GM21737 (cell line): Measurements from ENCODE around the gene WBP2NL.
"Not testable (repeated sequence)": the region's sequence is repeated elsewhere in the genome, so short reads cannot be mapped to it uniquely, and the experiment has no call there.

Experiments
- ATAC-seq: cut with Tn5 transposase; IDR thresholded peaks from one replicate; pipeline ENCODE4 v1.9.1; 2021; ENCODE audit warnings: mild to moderate bottlenecking, moderate library complexity; ENCODE audit not compliant: unreplicated experiment

Gene WBP2NL, protein sequence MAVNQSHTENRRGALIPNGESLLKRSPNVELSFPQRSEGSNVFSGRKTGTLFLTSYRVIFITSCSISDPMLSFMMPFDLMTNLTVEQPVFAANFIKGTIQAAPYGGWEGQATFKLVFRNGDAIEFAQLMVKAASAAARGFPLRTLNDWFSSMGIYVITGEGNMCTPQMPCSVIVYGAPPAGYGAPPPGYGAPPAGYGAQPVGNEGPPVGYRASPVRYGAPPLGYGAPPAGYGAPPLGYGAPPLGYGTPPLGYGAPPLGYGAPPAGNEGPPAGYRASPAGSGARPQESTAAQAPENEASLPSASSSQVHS

DNA sequence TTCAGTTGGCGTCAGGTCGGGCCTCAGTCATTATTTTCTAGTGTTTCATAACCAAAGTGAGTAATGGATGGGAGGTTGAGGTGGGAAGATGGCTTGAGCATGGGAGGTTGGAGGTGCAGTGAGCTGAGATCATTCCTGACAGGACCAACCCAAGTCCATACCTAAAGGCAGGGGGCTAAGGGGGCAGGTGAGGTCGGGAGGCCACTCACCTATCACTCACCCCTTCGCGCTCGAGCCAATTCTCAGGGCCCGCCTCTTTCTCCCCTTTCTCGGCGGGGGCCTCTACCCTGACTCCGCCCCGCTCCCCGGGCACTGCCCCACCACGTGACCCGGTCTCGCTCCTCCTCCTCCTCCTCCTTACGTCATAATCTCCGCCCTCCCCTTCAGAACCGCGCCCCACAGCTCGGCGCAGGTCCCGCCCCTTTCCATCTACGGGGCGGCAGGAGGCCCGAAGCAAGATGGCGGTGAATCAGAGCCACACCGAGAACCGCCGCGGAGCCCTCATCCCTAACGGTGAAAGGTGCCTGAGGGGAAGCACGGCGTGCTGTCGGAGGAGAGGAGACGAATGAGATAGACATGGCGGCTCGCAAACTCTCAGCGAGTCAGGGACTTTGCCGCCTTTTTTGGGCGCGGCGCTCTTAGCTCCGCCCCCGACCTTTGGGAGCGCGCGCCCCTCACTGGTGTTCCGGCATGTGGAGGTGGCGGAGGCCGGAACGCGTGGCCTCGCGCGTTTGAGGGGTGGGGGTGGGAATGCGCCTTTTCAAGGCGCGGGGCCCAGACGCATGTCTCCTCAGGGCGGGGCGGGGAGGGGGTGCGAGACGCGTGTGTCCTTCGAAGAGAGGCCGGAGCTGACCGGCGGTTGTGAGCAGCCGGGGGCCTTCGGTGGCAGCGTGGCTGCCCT, at the start of gene WBP2NL:
Gene WBP2NL (plus strand): TSS at position 428 of the 901 bp plus-strand sequence. CDS start 31 bp downstream, at position 459.
- peak; percentile 84 for ATAC-seq

DNA sequence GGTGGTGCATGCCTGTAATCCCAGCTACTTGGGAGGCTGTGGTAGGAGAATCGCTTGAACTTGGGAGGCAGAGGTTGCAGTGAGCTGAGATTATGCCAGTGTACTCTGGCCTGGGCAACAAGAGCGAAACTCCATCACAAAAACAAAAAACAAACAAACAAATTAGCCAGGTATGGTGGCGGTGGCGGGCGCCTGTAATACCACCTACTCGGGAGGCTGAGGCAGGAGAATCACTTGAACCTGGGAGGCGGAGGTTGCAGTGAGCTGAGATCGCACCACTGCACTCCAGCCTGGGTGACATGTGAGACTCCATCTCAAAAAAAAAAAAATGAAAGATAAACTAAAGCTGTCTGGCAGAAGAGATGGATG, 49.7 kb upstream of the WBP2NL start:
- not testable (repeated sequence) for ATAC-seq

DNA sequence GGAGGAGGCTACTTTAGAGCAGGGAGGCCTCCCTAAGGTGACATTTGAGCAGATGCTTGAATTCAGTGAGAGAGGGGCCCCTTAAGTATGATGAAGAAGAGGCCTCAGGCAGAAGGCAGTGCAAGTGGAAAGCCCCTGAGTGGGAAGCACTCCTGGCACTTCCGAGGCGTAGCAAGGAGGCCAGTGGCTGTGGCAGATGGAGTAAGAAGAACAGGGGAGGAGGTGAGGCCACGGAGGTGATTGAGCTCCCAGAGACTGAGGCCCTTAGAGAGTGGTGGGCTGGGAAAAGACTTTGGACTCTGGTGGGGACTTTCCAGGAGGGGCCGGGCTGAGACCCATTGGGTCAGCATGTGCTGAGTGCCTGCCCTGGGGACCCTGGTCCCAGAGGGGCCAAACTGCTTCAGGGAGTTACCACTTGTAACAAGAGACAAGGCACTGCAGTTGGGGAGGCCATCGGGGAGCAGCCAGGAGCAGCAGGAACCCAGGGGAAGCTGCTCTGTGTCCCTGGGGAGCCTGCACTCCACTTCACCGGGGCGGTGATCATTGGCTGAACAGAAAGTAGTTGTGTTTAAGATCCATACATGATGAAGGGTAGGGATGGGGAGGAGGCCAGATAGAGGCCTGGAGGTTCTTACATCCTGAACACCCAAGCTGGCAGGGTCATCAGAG, 49.2 kb upstream of the WBP2NL start:
- no peak for ATAC-seq

DNA sequence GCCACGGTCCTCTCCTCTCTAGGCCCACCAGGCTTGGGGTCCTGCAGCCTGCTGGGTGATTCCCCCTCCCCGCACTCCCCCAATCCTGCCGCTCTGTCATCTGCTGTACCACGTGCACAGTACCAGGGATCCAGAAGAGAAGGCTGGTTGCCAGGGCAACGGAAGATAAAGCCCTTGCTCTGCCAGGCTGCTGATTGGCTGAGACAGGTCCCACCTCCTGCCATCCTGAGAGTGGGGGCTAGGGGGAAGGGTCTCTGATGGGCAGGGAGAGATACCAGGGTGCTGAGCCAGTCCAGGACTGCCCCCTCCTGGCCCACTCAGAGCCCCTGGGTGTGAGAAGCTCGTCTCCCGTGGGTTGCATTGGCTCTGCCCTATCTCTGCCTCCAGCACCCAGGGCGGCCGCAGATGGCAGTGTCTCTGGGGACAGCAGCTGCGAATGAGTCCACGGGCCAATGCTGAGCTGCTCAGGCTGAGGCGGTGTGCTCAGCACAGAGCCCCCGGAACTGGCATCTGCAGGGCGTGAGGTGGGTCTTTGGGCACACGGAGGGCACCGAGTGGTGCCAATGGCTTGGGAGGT, 46.6 kb upstream of the WBP2NL start, which contains the start of gene SMIM45:
Gene SMIM45 (plus strand): TSS at position 253 of the 577 bp plus-strand sequence.
- ATAC-seq = no peak

DNA sequence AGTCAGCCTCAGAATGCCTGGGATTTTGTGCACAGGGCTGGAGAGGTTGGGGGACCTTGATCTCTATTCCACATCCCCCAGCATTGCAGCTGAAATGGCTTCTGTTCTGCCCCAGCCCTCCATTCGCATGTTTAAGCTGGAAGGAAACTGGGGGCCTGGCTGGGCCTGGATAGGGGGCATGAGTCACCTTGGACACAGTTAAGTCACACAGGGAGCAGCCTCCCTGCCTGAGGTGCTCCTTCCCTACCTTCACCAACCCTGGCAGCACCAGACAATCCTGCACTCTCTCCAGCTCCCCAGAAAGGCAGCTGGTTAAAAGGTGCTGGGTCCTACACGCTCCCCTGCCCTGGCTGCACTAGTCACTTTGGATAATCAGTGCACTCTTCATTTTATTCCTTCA, 45.9 kb upstream of the WBP2NL start:
- no peak for ATAC-seq

DNA sequence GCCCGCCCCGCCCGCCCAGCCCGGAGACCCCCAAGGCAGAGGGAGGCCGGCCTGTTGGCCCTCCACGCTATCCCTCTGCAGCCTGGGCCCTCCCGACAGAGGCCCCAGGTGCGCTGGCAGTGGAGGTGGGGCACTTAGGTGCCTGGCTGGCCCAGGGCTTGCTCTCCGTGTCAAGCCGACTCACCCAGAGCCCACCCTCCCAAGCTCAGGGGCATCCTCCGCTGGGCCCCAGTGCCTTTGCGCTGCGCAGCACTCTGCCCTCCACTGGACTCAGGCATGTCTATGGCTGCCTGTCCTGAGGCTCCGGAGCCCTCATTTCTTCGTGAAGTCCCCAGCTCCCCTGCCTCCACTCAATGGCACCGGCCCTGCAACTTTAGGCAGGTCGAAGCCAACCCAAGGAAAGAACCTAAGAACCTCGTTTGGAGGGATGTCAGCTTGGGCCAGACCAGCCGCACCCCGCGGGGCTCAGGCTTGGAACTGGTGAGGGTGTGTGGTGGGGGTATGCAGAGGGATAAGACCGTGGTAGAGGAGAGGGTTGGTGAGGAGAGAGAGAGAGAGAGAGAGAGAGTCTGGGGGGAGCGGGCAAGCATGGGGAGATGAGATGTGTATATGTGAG, 40.5 kb upstream of the WBP2NL start:
- no peak for ATAC-seq

DNA sequence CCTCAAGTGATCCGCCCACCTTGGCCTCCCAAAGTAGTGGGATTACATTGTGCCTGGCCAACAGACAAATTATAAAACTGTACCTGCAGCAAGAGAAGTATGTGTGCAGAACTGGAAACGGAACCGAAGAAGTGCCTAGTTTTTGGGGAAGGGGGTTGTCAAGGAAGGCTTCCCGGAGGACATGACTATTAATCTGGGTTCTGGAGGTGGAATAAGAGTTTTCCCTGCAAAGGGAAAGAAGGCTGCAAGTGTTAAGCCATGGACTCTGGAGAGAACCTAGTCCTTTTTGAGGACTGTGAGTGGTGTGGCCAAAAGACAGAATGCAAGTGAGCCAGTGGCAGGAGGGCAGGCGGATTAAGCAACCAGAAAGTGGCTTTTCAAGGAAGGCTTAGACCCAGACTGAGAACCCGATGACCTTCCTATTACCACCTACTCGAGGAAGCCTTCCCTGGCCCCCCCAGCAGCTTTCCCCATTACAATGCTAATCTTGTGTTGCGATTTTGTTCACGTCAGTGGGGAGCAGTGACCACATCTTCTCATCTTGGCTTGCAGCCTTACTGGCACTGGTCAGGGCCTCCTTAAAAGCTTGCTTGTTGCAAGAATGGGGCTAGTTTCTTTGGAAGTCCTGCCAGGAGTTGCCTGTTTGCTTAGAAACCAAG, 35.0 kb upstream of the WBP2NL start:
- no peak for ATAC-seq

DNA sequence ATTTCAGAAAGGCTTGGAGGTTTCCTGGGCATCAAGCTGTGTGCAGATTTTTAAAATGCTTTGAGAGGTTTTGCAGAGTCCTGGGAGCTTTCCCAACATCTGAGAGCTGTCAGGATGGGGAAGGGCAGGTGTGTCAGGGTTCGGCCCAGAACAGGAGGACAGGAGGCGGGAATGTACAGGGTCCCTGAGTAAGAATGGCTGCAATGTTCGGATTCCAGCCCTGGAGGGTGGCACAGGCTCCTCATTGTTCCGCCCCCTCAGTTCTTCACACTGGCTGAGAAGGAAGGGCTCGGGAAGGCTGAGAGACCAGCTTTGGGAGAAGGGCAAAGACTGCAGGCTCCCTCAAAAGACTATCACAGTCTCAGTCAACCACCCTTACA, 34.5 kb upstream of the WBP2NL start:
- ATAC-seq = no peak

DNA sequence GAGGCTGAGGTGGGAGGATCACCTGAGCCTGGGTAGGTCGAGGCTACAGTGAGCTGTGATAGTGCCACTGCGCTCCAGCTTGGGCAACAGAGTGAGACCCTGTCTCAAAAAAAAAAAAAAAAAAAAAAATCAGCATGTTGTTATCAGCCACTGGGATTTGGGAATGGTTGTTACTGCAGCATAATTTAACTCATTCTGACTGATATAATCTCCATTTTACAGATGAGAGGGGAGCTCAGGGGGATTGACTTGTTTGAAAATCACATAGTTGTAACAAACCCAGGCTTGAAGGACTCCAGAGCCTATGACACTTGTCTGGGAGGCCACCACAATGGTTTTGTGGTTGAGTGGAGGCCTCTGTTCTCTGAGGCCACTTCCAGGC, 32.4 kb upstream of the WBP2NL start:
- ATAC-seq = no peak

DNA sequence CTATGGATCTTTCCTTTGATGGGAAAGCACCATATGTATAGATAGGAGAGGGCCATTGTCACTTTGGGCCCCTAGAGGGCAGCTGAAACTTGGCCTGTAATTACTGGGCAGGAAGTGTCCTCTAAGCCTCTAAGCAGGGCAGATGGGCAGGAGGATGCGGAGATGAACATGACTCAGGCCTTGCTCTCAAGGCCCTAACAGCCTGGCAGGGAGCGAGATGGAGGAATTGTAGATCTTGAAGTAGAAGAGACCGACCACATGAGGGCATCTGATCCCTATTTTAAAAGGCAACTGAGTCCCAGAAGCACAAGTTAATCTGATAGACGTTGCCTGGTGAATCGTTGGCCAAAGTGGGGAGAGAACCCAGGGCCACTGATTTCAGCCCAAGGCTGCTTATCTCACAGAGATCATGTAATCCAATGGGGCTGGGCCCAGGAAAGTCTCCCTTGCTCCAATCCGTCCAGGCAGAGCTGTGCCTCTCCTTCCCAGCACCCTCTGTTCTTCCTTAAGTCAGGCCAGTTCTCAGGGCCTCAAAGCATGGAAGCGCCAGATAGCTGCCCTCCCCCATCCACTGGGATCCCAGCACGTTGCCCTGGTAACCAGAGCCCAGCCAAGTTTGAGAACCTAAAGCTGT, 31.9 kb upstream of the WBP2NL start:
- ATAC-seq = no peak

DNA sequence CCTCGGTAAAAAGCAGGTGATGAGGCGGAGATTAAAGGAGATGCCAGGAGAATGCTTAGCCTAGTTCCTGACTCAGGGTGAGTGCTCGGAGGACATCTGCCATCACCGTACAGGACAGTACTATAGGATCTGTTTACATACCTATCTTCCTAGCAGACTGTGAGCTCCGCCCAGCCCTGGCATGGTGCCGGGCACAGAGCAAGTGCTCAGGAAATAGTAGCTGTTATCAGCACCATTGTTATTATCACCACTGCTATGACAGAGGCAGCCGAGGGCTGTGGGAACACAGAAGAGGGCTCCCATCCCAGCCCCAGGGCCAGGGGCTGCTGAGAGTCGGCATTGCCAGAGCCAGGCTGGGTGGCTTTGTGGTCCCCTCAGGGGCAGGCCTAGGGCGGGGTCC, 30.0 kb upstream of the WBP2NL start:
- no peak for ATAC-seq

DNA sequence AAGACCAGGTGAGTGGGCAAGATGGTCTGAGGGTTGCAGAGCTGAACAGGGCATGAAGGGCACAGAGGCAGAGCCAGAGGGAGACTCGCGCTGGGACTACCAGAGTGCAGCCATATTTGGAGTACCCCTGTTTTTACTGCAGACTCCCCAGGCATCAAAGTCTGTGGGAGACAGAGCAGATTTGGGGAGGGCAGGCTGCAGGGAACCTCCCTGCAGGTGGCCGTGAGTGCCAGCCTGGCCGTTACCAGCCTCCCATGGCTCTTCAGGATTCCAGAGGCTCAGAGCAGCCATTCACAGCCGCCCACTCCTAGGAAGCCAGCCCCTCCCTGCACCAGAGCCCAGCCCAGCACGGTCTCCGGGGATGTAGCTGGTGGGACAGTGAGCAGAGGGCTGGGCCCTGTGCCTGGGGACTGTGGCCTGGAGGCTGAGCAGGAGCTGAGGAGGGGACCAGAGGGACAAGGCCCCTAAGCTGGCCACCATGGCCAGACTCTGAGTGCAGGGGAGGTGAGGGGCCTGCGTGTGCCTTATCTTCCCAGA, 29.4 kb upstream of the WBP2NL start, which contains the start of gene SEPTIN3:
Gene SEPTIN3 (plus strand): TSS at position 334 of the 537 bp plus-strand sequence. CDS start 2,050 bp downstream, outside the sequence.
- ATAC-seq = no peak

DNA sequence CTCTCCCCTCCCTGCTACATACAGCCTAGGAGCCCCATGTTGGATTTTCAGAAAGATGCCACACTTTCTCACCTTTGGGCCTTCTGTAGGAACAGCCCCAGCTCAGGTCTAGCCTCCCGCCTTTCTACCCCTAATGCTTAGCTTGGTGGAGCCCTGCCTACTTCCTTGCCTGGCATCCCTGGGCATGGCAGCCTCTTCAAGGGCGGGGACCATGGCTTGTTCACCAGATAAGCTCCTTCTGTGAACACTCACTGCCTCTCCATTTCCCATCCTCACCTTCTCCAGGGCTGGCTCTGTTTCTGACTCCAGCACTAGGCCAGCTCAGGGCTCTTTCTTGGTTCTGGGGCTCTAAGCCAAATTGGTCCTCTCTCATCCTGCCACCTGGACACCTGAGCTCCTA, 28.0 kb upstream of the WBP2NL start:
- ATAC-seq = no peak

DNA sequence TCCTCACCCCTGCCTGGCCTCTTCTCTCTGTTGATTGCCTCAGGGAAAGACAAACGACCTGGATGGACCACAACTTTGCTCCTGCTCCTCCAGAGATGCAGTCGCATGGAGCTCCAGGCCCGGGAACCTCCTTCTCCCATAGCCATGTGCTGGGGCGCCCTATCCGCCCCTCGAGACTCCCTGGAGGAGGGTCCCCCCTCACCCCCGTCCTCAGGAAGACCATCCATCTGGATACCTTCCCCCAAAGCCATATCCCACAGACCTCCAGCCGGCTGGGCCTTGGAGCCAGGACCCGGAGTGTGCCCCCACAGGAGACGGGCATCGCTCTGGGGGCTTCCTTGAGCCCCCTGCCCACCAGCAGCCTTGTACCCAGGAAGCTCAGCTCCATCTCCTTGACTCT, 27.2 kb upstream of the WBP2NL start:
- ATAC-seq = no peak

DNA sequence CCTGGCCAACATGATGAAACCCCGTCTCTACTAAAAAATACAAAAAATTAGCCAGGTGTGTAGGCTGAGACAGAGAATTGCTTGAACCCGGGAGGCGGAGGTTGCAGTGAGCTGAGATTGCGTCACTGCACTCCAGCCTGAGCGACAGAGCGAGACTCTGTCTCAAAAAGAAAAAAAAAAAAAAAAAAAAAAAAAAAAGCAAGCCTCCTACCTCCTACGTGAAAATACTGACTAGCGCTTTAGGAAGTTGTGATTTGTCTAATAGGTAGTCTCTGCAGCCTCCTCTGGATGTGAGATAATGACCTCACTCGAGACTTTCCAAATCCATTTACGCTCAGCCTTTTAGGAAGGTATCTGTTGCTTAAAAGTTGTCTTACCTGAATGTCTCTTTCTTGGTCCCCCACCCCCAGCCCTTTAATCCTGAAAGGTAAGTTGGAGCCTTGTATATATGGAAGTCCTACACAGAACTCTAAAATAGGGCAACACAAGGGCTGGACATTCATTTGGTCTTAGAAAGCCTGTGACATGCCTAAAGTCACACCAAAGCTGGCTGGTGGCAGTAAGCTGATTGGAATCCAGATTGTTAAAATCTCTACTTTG, 23.8 kb upstream of the WBP2NL start:
- ATAC-seq = no peak

DNA sequence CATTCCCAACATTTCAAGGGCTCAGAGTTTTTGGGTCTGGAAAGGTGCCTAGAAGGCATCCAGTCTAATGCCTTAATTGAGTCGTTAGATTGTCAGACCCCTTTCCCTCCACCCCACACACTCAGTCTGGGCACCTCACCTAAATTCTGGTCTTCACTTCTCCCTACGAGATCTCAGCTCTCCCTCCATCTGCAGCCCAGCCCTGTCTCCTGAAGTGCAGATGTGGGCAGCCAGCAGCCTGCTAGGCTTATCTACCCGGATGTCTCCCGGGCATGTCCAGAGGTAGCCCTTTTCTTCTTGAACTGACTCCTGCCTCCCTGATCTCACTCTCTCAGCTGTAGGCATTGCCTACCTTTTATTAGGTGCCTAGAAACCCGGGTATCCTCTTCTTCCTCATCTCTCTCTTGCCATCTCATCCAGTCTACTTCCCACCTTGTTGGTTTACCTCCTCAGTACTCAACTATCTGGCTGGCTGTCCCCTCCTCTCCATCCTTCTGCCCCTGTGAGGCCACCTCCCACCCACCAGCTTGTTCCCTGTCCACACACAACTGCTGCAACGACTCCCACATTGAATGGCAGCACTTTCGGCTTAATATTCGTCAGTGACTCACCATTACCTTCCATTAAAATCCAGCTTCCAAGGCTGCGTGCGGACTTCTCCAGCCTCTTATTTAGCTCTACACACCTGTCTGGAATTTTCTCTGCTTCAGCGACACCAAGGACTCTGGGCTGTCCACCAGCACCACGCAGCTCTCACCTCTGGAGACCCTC, 23.1 kb upstream of the WBP2NL start:
- ATAC-seq = no peak

DNA sequence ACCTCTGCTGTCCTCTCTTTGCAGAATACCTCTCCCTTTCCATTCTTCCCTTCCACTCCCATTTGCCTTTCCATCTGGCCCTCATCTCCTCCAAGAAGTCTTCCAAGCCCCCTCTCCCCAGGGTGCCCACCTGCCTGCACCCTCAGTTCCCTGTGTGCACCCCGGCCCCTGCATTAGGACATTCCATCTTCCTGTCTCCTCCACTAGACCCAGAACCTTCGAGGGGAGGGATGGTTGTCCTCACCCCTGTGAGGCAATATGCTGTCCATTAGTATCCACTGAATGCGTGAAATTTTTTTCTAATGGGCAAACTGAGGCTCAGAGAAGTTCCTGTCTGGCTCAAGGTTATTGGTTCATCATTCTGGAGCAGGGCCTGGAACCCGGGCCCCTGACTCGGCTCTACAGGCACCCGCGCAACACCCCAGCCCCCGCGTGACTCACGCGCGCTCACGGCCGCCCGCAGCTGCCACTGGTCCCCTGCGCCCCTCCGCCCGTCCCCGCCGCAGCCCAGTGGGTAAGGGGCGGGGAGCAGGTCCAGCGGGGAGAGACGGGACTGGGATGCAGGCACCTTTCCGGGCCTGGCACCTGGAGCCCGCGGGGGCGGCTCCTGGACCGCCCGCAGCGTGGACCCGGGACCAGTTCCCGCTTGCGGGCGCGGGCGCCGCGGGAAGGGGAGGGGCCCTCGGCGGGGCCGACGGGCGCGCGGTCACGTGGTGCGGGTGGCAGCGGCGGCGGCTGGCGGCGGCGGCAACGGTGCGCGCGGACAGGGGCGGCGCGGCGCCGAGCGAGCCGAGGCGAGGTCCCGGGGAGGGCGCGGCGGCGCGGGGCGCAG, 22.3 kb upstream of the WBP2NL start:
- ATAC-seq = no peak
